Measurements from ENCODE around the gene SAMD14. TPM values are rescaled to one million over a fixed set of nuclear protein-coding genes. Genes with fewer than 3 reads are reported as not detected.

SAMD14 gene
- total and polyA plus RNA-seq, 7 donors = 0.55 to 2.7 (median 1.0) TPM

GRCh38 chr17:50098583-50098982 lies 31.4 kb downstream of the SAMD14 start:
- Histone ChIP-seq H3K4me3 (no peak overlapping the region), H3K36me3 (ENCODE audit: insufficient read depth in 1 of 2, low read depth in 1 of 2) (peaks cover 0 to 21% of the 10 kb centered on the region in 2 donors), H3K4me1 (peaks cover 82% of the 10 kb centered on the region), H3K9me3 (no peaks in the 10 kb centered on the region), H3K27ac (peak overlapping the region; percentile 88), H3K27me3 (ENCODE audit: insufficient read depth in 3 of 3, low read length in 2 of 3) (no peaks in the 10 kb centered on the region)
- ATAC-seq = no peak
- 57 to 73% (median 65%) methylated on average over 4 of the region's 4 CpGs for WGBS, 3 donors
- intact Hi-C loops (cut with DNase I) = loop anchor here in 1 of 2 donors (5.0 kb wide), 1 partner anchor 69 kb away; the partner anchor contains the start of gene SGCA
- no peak for DNase-seq
- TF ChIP-seq, protein P1, sequence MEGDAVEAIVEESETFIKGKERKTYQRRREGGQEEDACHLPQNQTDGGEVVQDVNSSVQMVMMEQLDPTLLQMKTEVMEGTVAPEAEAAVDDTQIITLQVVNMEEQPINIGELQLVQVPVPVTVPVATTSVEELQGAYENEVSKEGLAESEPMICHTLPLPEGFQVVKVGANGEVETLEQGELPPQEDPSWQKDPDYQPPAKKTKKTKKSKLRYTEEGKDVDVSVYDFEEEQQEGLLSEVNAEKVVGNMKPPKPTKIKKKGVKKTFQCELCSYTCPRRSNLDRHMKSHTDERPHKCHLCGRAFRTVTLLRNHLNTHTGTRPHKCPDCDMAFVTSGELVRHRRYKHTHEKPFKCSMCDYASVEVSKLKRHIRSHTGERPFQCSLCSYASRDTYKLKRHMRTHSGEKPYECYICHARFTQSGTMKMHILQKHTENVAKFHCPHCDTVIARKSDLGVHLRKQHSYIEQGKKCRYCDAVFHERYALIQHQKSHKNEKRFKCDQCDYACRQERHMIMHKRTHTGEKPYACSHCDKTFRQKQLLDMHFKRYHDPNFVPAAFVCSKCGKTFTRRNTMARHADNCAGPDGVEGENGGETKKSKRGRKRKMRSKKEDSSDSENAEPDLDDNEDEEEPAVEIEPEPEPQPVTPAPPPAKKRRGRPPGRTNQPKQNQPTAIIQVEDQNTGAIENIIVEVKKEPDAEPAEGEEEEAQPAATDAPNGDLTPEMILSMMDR (IDR thresholded peaks at IDR 0.05) = no peak

DNA sequence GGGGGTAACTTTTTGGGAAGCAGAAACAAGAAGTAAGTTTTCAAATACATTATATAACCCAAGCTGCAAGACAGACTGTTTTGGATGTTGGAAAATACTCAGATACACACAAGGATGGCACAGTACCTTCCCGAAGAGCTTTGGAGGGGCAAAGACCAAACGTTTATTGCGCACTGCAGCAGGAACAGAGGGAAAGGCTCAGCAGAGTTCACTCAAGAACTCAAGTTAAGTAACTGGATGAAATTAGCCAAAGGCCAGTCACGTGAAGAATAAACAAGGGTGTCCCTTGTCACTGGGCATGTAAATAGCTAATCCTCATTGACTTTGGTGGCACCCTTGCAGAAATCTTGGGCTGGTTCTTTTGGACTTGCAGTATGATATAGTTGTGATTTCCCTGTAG lies 32.0 kb downstream of the SAMD14 start:
- TF ChIP-seq, protein P1 (IDR thresholded peaks at IDR 0.05) = no peak
- H3K27ac ChIP-seq = peak overlapping the region; percentile 88
- no peaks in the 10 kb centered on the region for H3K9me3 ChIP-seq
- no peak for ATAC-seq
- intact Hi-C loops (cut with DNase I) = loop anchor here in 1 of 2 donors (5.0 kb wide), 1 partner anchor 69 kb away; the partner anchor contains the start of gene SGCA
- H3K27me3 ChIP-seq (ENCODE audit: insufficient read depth in 3 of 3, low read length in 2 of 3) = no peaks in the 10 kb centered on the region
- WGBS, 3 donors = 31 to 54% (median 43%) methylated on average over 4 of the region's 4 CpGs
- H3K4me1 ChIP-seq = peaks cover 75% of the 10 kb centered on the region
- no peak for DNase-seq
- H3K4me3 ChIP-seq = peak overlapping the region; percentile 11
- H3K36me3 ChIP-seq (ENCODE audit: insufficient read depth in 1 of 2, low read depth in 1 of 2) = peaks cover 0 to 20% of the 10 kb centered on the region in 2 donors

DNA sequence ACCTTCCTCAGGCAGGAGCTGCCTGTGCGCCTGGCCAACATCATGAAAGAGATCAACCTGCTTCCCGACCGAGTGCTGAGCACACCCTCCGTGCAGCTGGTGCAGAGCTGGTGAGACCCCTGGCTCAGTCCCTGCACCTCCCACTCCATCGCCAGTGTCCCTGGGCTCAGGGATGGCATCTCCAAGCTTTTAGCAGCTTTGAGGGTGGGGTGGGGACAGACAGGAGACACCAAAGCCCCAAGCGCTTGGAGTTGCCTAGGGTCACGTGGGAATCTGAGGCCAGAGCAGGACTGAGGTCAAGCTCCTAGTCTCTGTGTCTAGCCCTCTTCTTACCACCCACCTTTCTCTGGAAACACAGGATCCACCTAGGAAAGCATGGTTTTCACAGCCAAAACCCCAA lies 32.5 kb downstream of the SAMD14 start:
- Histone ChIP-seq H3K4me1 (peaks cover 71% of the 10 kb centered on the region), H3K36me3 (ENCODE audit: insufficient read depth in 1 of 2, low read depth in 1 of 2) (peaks cover 0 to 20% of the 10 kb centered on the region in 2 donors), H3K27me3 (ENCODE audit: insufficient read depth in 3 of 3, low read length in 2 of 3) (no peaks in the 10 kb centered on the region), H3K4me3 (peak overlapping the region; percentile 11), H3K9me3 (no peaks in the 10 kb centered on the region), H3K27ac (peak overlapping the region; percentile 88)
- TF ChIP-seq, protein P1 (IDR thresholded peaks at IDR 0.05) = no peak
- no peak for DNase-seq
- intact Hi-C loops (cut with DNase I) = loop anchor here in 1 of 2 donors (5.0 kb wide), 1 partner anchor 70 kb away; the partner anchor contains the start of gene SGCA
- no peak for ATAC-seq
- WGBS, 3 donors = 43 to 49% (median 44%) methylated on average over 7 of the region's 7 CpGs

- Histone ChIP-seq H3K4me1 (peaks cover 64% of the 10 kb centered on the region), H3K9me3 (no peaks in the 10 kb centered on the region), H3K4me3 (peak overlapping the region; percentile 95), H3K27ac (peak overlapping the region; percentile 88), H3K27me3 (ENCODE audit: insufficient read depth in 3 of 3, low read length in 2 of 3) (no peaks in the 10 kb centered on the region), H3K36me3 (ENCODE audit: insufficient read depth in 1 of 2, low read depth in 1 of 2) (peaks cover 0 to 20% of the 10 kb centered on the region in 2 donors)
- intact Hi-C loops (cut with DNase I) = loop anchor here in 1 of 2 donors (5.0 kb wide), 1 partner anchor 71 kb away; the partner anchor contains the start of gene SGCA
- 30 to 57% (median 42%) methylated on average over 3 of the region's 3 CpGs for WGBS, 3 donors
- DNase-seq = no peak
- TF ChIP-seq, protein P1 (IDR thresholded peaks at IDR 0.05) = no peak
- ATAC-seq = no peak
Observed at GRCh38 chr17:50096758-50097157, 33.2 kb downstream of the SAMD14 start.

DNA sequence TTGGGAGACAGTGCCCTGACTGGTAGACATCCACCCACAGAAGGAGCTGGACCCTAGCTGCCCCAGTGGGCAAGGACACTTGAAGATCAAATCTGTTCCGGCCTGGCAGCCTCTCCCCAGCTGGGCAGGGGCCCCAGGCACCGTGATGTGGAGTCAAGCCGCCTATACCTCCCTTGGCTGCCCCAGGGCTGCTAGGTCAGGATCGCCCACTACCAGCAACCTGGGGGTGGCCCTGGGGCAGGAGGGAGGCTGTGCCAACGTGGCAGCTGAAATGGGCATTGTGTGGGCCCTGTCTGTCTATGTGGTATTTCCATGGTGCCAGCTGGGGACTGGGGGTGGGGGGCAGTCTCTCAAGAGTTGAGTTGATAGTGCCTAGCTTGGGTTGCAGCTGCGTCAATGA lies 33.9 kb downstream of the SAMD14 start:
- intact Hi-C loops (cut with DNase I) = loop anchor here in 1 of 2 donors (5.0 kb wide), 1 partner anchor 71 kb away; the partner anchor contains the start of gene SGCA
- Histone ChIP-seq H3K4me1 (peaks cover 58% of the 10 kb centered on the region), H3K36me3 (ENCODE audit: insufficient read depth in 1 of 2, low read depth in 1 of 2) (peaks cover 0 to 20% of the 10 kb centered on the region in 2 donors), H3K27me3 (ENCODE audit: insufficient read depth in 3 of 3, low read length in 2 of 3) (no peaks in the 10 kb centered on the region), H3K27ac (peak overlapping the region; percentile 88), H3K9me3 (no peaks in the 10 kb centered on the region), H3K4me3 (peak overlapping the region; percentile 95)
- no peak for DNase-seq
- ATAC-seq = peak in 3 of 4 donors; percentile 1 to 2 (median 1)
- 8 to 12% (median 12%) methylated on average over 6 of the region's 6 CpGs for WGBS, 3 donors
- TF ChIP-seq, protein P1 (IDR thresholded peaks at IDR 0.05) = no peak

All from psoas muscle (tissue), 8 donors.